Lower leg skin (tissue), 4 donors: Measurements from ENCODE around the gene VSTM2L. TPM values are rescaled to one million over a fixed set of nuclear protein-coding genes. Genes with fewer than 3 reads are reported as not detected.

Experiments
- DNase-seq, 2 donors: peaks; one replicate each; pipeline ENCODE4 v3.0.0-alpha.2; 2019; ENCODE audit warnings: low spot score in 2 of 2
- H3K4me3 ChIP-seq: fragments of 200-600 bp; sonication (generic); 2 replicates; pipeline ENCODE4 v1.5.1; 2017; ENCODE audit warnings: mild to moderate bottlenecking, low read depth; ENCODE audit not compliant: poor library complexity, severe bottlenecking
- POLR2A ChIP-seq, 2 donors: fragments of 450-650 bp; IDR thresholded peaks; one replicate each; pipeline ENCODE4 v1.6.1; 2016 to 2017; ENCODE audit warnings: antibody characterized with exemption in 2 of 2, mild to moderate bottlenecking in 1 of 2, moderate library complexity in 1 of 2
- WGBS, 2 donors: methylation state at CpG; one replicate each; pipeline ENCODE4 v1.1.5; 2018; 5-methylcytosine and 5-hydroxymethylcytosine counted together
- intact Hi-C: fragments of 100-400 bp; cut with DNase I; formaldehyde crosslinking; loops from one replicate; pipeline ENCODE4 v1.15.0; 2023; ENCODE audit warnings: low total_unique reads
- total RNA-seq, 4 donors: library from RNA; depleted of rRNA; stranded (reverse); fragments of >200 nt; gene quantifications; one replicate each; pipeline ENCODE4 v1.1.0, GENCODE V29; 2016
- TF ChIP-seq, protein P1 (sequence below), 3 donors: fragments of 450-650 bp; IDR thresholded peaks; one replicate each; pipeline ENCODE4 v1.5.1; 2016; ENCODE audit warnings: antibody characterized with exemption in 3 of 3, mild to moderate bottlenecking in 3 of 3, moderate library complexity in 2 of 3

VSTM2L gene
- total RNA-seq, 4 donors from 2014 or later = 0.64 to 15.9 (median 3.9) TPM

DNA sequence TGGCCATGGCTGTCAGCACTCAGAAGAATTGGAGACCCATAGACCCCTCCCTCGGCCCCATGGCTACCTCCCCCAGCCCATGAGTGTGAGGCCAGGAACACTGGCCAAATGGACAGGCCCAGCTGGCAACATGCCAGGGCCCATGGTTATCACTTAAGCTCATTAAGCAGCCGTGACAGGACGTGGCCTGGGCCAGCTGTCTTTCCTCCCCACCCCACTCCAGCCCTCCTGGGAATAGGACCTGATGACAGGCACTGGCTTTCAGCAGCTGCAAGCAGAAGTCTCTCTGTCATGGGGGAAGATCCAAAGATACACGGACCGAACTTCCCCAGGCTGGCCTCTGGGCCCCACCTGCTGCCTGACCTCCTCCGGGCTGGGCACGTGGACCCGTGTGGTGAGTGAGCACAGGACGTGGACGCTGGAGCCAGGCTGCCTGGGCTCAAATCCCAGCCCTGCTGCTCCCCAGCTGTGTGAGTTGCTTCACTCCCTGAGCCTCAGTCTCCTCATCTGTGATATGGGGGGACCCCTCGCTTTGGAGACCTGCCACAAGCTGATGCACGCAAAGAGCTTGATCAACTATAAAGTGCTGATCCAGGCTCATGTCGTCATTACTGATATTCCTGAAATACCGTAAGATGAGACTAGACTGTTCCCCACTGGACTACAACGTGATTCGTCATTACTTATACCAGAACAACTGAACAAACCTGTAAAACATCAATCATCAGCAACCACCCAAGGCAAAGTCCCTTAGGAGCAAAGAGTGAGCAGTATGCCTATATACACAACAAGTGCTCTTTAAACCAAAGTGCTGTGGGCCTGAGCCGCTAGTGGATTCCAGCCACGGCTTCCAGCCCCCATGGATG lies 22.0 kb upstream of the VSTM2L start:
- no peak for TF ChIP-seq POLR2A (IDR thresholded peaks at IDR 0.05)
- TF ChIP-seq, protein P1, sequence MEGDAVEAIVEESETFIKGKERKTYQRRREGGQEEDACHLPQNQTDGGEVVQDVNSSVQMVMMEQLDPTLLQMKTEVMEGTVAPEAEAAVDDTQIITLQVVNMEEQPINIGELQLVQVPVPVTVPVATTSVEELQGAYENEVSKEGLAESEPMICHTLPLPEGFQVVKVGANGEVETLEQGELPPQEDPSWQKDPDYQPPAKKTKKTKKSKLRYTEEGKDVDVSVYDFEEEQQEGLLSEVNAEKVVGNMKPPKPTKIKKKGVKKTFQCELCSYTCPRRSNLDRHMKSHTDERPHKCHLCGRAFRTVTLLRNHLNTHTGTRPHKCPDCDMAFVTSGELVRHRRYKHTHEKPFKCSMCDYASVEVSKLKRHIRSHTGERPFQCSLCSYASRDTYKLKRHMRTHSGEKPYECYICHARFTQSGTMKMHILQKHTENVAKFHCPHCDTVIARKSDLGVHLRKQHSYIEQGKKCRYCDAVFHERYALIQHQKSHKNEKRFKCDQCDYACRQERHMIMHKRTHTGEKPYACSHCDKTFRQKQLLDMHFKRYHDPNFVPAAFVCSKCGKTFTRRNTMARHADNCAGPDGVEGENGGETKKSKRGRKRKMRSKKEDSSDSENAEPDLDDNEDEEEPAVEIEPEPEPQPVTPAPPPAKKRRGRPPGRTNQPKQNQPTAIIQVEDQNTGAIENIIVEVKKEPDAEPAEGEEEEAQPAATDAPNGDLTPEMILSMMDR (IDR thresholded peaks at IDR 0.05) = no peak
- intact Hi-C loops = no loop called here
- DNase-seq = no peak
- 56 to 65% methylated on average over 18 of the region's 18 CpGs for WGBS, 2 donors
- no peak overlapping the region for H3K4me3 ChIP-seq

- WGBS, 2 donors = 75 to 77% methylated on average over 21 of the region's 22 CpGs
- no peak for DNase-seq
- TF ChIP-seq, protein P1 (IDR thresholded peaks at IDR 0.05) = no peak
- TF ChIP-seq POLR2A (IDR thresholded peaks at IDR 0.05) = no peak
- intact Hi-C loops = no loop called here
- no peak overlapping the region for H3K4me3 ChIP-seq
These were observed 21.2 kb upstream of the VSTM2L start for GRCh38 chr20:37881601-37882343.

- H3K4me3 ChIP-seq = no peak overlapping the region
- no peak for DNase-seq
- TF ChIP-seq, protein P1 (IDR thresholded peaks at IDR 0.05) = no peak
- TF ChIP-seq POLR2A (IDR thresholded peaks at IDR 0.05) = no peak
- intact Hi-C loops = no loop called here
- 80 to 81% methylated on average over 16 of the region's 16 CpGs for WGBS, 2 donors
These were observed 19.8 kb upstream of the VSTM2L start for GRCh38 chr20:37882961-37883712.

GRCh38 chr20:37885042-37885441 lies 17.9 kb upstream of the VSTM2L start:
- DNase-seq = no peak
- WGBS, 2 donors = 92 to 96% methylated on average over 8 of the region's 8 CpGs
- intact Hi-C loops = no loop called here
- no peak for TF ChIP-seq POLR2A (IDR thresholded peaks at IDR 0.05)
- TF ChIP-seq, protein P1 (IDR thresholded peaks at IDR 0.05) = no peak
- H3K4me3 ChIP-seq = no peak overlapping the region

- no peak for DNase-seq
- no peak for TF ChIP-seq POLR2A (IDR thresholded peaks at IDR 0.05)
- TF ChIP-seq, protein P1 (IDR thresholded peaks at IDR 0.05) = no peak
- intact Hi-C loops = no loop called here
- no peak overlapping the region for H3K4me3 ChIP-seq
- 39 to 41% methylated on average over 30 to 31 of the region's 32 CpGs for WGBS, 2 donors
These were observed 17.1 kb upstream of the VSTM2L start for GRCh38 chr20:37885593-37886503.
